ENCODE results near the gene PTCD1.
"Not testable (repeated sequence)": the region's sequence is repeated elsewhere in the genome, so short reads cannot be mapped to it uniquely, and the experiment has no call there.

PTCD1 gene

GRCh38 chr7:99385564-99385963, 53.0 kb downstream of the PTCD1 start:
- DNase-seq: no peak

DNA sequence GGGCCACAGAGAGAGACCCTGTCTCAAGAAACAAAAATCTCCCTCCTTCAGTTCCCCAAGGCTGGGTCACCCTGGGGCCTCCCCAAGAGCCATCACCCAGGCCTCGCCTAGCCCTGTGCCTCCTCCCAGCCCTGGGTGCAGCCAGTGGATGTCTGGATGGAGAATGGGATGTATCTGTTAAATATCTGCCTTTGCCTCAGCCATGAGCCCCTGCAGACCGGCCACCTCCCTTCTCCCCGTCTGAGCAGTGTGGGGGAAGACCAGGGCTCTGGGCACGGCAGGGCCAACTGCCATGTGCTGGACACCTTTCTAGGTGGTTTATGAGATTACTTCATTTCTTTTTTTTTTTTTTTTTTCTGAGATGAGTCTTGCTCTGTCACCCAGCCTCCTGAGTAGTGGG, 54.1 kb downstream of the PTCD1 start:
- DNase-seq: no peak

GRCh38 chr7:99383791-99384370, 54.7 kb downstream of the PTCD1 start:
- DNase-seq: no peak

GRCh38 chr7:99383203-99383602, 55.4 kb downstream of the PTCD1 start:
- no peak for DNase-seq

GRCh38 chr7:99381664-99382075, 56.9 kb downstream of the PTCD1 start:
- no peak for DNase-seq

- DNase-seq: no peak
Measured at GRCh38 chr7:99380823-99381663, 57.6 kb downstream of the PTCD1 start.

DNA sequence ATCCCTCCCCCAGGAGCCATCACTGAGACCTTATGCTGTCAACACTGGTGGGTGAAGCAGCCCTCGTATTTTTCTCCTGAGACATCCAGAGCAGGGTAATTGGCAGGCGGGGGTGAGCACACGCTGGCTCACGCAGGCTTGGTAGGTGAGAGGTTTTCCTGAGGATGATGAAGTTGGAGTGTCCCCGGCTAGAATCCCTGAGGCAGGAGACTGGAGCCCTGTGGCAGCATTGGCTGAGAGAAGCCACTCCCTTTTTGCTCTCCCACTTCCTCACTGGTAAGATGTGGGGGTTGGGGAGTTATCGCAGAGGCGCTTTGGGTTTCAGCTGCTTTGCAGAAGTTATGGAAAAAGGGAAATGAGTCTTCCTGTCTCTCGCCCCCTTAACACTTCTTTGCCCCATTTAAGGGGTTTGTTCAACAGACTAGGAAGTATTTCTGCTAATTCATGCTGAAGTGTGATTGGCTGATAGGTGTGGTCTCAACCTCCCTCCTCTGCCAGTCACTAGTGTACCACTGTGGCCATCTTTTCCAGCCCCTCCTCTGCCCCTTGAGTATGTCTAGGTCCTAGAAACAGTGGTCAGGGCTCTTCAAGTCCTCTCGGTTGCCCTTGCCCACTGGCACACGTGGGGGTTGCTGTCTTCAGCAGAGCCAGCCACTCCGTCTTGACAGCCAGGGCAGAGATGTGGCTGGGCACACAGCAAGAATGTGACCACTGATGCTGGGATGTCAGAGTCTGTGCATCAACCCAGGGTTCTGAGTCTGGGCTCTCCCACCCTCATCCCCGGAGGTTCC, 58.4 kb downstream of the PTCD1 start:
- no peak for DNase-seq

GRCh38 chr7:99379693-99380031, 58.9 kb downstream of the PTCD1 start:
- DNase-seq: not testable (repeated sequence)

- DNase-seq: no peak
Measured at GRCh38 chr7:99379043-99379577, 59.5 kb downstream of the PTCD1 start.

DNA sequence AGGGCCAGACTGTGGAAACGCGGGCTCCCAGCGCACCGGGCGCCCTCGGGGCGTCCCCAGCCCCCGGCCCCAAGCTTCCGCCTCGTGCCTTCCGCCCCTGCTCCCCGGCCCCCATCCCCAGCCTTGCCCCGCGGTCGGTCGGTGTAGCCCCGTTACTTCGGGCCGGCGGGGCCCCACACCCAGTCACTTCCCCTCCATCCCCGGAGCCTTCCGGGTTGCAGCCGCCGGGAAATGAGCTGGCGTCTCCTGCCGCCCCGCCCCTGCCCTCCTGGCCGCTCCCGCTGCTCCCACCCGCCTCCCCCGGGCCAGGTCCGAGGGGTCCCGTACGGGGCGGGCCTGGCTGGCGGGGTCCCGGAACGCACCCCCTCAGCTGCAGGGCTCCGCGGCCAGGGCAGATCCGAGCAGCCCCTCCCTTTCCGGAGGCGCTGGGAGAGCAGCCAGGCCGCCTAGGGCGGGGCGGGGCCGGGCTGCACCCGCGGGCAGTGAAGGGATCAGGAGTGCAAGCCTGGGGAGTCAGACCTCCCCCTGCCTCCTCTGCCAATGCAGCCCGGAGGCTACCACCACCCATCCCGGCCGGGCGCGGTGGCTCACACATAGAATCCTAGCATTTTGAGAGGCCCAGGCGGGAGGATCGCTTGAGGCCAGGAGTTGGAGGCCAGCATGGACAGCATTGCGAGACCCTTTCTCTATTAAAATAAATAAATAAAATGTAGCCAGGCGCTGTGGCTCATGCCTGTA, 63.4 kb downstream of the PTCD1 start:
- DNase-seq: peak; percentile 43

- DNase-seq: peak; percentile 40
Measured at GRCh38 chr7:99374111-99375064, 64.2 kb downstream of the PTCD1 start, which contains the start of gene ARPC1B. ARPC1B (plus strand) TSS chr7:99374730; CDS start chr7:99385715, 10,985 bp downstream.

GRCh38 chr7:99373091-99374066, 65.2 kb downstream of the PTCD1 start:
- DNase-seq: no peak

GRCh38 chr7:99372275-99373090, 66.1 kb downstream of the PTCD1 start:
- DNase-seq: no peak

GRCh38 chr7:99371376-99371920, 67.2 kb downstream of the PTCD1 start:
- DNase-seq: no peak

DNA sequence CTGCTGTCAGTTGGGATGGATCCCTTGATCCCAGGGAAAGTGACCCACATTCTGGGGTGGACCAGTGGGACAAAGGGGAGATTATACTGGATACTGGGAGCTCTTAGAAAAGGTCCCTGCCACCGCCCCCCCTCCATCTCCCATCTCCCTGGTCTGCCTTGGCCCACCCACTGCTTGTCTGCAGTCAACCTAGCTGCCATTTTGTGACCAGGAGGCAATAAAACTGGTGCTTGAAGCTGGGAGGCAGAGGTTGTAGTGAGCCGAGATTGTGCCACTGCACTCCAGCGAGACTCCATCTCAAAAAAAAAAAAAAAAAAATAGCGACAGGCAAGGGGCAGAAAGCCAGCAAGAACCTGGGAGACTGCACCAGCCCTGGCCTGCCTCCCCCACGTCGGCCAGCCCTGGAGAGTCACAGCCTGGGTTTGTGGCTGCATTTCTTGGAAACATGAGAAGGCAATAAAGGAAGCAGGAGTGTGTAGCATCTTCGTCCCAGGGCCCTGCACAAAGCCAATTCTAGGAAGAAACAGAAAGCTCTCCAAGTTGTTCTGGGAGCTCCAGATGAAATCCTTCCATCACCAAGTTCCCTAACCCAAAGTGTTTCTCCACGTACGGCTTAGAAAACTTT, 68.7 kb downstream of the PTCD1 start:
- DNase-seq: no peak

- no peak for DNase-seq
Measured at GRCh38 chr7:99368750-99369389, 69.7 kb downstream of the PTCD1 start.
